ENCODE data around the gene TMBIM6.
"Not testable (repeated sequence)": the region's sequence is repeated elsewhere in the genome, so short reads cannot be mapped to it uniquely, and the experiment has no call there.

Gene TMBIM6

DNA sequence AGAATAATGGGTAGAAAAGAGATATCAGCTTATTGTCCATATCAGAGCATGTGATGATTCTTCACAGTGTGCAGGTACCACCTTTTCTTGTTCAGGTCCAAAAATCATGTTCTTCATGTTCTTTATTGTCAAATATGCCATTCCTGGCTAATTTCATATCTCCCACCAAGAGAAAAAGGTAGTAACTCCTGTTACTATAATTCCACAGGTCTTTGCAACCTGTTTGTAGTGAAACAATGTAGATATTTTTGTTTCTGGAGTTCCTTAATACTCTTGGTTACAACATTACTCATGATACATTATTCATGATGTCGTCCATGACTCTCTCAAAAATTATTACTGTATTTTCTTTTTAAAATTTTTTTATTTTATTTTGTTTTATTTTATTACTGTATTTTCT, 11.3 kb upstream of the TMBIM6 start:
- DNase-seq: no peak

DNA sequence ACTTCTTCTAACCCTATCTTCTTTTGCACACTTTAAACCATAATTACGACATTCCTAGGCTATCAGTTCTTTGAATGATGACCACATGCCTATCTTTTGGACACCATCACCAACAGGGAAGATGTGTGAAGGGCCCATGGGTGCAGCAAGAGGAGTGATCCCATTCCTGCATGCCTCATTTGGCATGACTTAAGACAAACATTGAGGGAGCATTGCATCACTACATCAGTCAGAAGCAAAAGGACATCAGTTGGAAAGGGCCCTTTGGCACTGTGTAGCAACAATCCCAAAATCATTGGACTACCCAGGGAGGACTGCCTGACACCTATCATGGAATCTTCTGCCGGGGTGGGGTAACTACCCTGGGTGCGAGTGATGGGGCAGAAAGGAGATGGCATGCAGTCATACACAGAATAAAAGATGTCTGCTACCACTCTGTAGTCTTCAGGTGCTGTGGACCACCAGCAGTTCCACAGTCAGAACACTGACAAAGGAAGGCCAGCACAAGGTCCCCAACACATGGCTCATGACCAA, 10.7 kb upstream of the TMBIM6 start:
- no peak for DNase-seq

DNA sequence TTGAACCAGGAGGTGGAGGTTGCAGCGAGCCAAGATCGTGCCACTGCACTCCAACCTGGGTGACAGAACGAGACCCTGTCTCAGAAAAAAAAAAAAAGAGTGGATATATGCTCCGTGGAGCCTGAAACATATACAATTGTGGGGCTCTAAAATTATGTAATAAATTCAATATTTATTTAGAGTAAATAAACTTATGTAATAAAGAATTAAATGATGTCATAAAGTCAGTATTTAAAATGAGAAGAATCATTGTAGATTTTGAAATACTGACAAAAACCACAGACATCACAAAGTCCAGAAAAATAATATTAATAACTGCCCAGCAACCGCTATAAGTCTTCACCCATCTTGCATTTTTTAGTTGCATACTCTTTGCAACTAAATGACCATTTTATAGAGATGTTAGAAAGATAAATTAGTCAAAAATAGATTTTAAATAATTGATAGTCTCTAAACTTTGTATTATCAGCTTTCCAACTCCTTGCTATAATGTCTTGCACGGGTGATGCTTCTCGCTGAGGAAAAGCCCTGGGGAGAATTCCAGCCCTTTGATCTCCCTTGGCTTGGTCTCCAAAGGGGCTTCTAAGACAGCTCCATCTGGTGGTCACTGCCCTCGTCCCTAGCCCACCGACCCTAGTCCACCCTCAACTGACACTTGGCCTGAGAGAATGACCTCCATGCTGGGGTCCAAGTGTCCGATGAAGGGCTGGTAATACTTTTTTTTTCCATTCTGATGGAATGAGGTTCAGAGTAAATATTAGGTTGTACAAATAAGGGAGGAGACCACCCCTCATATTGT, 7.9 kb upstream of the TMBIM6 start:
- no peak for DNase-seq

DNA sequence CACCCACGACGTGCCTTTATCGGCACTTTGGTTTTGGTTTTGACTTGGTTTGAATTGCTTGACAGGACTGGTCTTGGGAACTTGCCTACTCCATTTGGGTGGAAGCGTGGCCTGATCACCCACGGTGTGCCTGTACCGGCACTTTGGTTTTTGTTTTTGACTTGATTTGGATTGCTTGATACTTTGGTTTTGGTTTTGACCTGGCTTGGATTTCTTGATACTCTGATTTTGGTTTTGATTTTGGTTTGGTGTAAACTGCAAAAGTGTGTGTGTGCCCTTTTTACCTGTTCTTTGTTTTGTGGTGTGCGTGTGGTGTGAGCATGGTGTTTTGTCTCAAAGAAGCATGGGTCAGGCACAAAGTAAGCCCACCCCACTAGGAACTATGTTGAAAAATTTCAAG, 6.5 kb upstream of the TMBIM6 start:
- DNase-seq: not testable (repeated sequence)

DNA sequence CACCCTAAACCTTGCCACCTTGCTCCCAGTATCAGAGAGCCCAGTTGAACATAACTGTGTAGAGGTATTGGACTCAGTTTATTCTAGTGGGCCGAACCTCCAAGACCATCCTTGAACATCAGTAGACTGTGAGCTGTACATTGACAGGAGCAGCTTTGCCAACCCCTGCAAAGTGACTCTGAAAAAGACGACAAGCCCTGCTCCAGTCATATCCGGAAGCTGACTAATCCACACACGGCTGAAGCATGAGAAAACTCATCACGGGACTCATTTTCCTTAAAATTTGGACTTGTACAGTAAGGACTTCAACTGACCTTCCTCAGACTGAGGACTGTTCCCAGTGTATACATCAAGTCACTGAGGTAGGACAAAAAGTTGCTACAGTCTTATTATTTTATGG, 2.6 kb upstream of the TMBIM6 start:
- DNase-seq: not testable (repeated sequence)

DNA sequence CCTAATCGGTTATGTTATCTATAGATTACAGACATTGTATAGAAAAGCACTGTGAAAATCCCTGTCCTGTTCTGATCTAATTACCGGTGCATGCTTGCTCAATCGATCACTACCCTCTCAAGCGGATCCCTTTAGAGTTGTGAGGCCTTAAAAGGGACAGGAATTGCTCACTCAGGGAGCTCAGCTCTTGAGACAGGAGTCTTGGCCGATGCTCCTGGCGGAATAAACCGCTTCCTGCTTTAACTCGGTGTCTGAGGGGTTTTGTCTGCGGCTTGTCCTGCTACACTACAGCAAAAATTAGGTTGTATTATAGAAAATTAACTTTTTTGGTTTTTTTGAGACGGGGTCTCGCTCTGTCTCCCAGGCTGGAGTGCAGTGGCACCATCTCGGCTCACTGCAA, 1.1 kb upstream of the TMBIM6 start:
- DNase-seq: not testable (repeated sequence)

DNA sequence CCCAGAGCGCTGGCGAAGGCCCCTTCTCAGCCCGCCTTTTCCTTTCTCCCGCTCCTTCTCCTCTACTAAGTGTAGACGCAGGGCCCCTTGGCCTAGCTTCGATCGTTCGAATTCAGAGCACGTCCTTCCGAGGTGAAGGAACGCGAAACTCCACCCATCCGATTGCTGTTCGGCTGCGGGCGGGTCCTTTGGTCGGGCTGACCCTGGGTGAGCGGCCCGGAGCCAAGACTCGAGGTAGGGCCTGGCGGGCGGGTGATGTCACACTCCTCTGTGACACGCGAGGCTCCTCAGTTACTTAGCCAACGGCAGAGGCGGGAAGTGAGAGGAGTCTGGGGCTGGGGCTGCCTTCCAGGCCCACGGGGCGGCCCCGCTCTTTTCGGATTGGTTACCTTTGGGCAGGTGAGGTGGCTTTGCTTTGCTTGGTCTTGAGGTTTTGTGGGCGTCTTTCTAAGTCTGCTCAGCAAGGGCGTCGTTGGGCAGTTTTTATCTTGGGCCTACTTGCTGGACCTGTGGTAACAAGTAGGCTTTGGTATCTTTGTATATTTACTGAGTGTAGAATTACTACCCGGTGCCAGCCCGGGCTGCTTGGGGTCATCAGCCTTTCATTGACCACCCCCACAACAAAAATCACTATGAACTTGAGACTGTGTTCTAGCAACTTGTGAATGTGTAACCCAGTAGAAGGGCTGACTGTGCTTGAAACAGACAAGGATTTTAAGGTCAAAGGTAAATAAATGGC, 694 bp downstream of the TMBIM6 start:
- peak; percentile 84 for DNase-seq

DNA sequence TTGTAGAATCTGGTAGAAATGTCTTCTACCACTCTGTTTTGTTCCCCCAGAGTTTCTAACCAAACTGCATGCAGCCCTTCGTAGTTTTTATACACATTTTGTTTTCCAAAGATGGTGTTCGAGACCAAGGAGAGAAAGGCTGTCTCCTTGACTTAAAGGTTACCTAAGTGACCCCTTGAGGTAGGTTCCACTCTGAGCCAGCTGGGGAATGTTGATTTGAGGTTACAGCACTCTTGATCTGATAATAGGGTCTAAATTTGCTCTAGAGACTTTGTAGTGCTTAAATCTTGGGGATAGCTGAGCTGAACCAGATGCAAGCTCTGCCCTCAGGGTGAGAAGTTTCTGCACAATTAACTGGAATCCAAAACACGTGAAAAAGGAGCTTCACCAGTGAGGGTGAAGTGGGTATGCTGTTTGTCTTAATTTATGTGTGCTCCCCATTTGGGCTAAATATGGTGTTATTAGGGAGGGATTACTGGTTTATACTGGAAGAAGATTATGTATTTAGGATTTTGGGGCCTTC, 3.1 kb downstream of the TMBIM6 start:
- no peak for DNase-seq

DNA sequence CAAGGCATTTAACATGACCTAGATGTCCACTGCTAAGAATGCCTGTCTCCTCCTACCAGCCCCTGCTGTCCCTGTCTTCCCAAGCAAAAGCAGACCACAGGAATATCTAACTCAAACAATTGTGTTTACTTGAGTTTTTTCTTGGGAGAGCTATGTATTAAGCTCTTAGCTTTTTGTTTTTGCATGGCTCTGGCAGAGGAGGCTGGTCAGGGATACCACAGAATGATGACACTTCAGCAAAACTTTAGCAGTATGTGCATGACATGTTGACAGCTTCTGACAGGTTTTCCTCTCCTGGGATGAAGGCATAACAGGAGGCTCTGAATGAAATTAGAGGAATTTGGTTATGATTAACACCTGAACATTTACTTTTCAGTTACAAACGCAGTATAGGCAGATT, 6.9 kb downstream of the TMBIM6 start:
- DNase-seq: no peak

DNA sequence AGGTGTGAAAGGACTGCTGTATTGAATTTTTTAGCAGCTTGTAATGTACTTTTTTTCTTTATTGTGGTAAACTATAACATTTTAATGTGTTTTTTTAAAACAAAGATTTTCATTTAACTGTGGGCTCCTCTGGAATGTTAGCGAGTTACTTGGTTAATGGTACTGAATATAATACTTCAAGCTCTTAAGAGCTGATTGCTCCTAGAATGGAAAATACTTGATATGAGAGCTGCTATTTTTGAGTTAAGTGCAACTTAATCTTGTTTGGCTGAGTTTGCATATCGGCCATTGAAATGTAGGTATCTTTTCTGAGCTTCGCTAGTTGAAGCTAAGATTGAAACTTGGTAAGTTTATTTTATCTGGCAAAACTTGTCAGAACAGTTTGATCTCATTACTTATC, 7.4 kb downstream of the TMBIM6 start:
- no peak for DNase-seq

DNA sequence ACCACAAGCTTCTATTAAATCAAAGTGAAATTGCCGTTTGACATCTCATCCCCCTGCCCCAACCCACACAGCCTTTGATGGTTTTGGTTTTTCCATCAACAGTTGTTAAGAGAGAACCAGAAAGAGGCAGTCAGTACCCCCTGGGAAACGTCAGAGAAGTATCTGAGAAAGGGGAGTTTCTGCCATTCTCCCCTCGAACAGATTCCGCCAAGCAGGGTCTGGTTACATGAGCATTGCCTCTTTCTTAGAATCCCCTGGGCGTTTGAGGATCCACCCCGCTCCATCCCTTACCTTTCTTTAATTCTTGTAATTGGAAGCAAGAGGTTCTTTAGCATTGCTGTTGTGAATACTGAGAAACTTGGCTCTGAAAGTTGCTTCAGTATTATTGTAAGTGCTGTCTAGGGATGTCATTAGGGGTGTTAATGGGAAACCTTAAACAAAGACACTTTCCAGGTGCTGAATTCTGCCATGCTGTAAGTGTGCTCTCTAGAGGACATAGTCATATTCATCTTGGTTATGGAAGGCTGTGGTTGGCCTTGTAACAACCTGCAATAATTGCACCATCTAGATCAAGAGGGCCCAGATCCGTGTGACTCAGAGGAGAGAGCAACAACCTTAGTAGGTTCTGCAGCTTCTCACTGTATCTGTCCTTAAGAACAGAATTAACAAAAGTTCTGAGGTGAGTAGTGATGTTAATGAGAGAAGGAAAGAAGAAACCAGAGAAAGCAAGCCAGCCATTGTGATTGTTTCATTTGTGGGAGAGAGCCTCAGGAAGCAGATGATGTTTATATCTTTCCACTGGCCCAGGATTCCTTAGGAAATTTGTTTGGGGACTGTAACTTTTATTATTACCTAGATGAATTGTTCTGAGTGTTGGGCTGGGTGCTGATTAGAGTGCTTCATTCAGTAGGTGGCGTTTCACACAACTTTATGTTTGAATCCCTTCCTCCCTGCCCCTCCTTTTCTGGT, 9.0 kb downstream of the TMBIM6 start:
- DNase-seq: no peak

DNA sequence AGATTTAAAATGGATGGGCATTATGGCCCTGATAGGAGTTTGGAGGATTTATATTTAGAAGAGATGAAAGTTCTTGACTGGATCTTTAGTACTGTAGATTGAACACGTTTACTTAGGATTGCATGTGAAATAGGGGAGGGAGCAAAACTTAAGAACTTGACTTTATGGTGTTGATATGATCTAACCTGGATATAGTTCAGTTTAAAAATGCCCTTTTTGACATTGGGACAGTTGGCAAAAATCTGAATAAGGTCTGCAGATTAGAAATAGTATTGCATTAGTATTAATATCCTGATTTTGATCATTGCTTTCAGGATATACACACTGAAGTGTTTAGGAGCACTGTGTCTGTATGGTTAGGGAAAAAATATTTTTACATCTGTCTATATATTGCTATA, 9.6 kb downstream of the TMBIM6 start:
- no peak for DNase-seq

DNA sequence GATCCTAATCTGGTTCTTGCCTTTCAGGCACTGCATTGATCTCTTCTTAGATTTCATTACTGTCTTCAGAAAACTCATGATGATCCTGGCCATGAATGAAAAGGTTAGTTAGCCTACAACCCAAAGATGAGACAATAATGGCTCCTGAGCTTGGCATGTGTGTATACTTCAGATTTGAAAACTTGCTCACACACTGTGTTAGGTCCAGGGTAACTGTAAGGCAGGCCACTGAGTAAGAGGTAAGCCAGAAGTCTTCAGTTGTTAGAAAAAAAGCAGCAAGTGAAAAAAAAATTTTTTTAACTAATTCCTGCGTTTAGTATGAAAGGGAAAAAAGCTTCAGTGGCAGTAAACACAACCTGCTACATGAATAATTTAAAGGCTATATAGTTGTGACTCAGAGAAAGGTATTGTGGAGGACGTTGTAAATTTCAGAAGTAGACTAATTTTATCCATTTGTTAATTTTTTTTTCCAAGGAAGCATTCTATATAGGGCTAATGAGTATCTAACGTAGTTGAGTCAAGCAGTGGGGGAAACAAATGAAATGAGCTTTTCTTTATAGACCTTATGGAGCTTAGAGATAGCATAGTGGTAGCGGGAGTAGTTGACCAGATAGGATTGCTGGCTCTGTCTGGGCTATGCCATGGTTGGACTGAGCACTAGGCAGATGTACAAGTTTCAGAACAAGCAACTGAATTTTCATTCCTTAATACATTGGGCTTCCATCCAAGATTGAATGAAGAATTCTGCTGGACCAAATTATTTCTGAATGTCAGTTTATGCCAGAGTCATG, 20.5 kb downstream of the TMBIM6 start:
- DNase-seq: no peak

DNA sequence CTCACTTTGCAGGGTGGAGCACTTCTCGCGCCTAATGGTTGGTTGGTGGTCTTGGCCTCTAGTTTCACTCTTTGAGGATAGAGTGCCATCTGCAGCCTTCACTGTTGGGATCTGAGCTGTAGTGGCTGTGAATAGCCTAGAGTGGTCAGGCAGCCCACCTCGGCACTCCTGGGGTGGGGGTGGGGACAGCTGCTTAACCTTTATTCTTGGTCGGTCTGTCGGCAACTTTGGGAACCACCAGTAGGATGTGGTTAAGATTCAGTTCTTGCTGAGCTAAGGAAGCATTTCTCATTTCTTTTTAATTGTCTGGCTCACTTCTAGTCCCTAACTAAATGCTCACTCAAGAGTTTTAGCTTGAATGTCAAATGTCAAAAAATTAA, 21.1 kb downstream of the TMBIM6 start:
- DNase-seq: no peak

DNA sequence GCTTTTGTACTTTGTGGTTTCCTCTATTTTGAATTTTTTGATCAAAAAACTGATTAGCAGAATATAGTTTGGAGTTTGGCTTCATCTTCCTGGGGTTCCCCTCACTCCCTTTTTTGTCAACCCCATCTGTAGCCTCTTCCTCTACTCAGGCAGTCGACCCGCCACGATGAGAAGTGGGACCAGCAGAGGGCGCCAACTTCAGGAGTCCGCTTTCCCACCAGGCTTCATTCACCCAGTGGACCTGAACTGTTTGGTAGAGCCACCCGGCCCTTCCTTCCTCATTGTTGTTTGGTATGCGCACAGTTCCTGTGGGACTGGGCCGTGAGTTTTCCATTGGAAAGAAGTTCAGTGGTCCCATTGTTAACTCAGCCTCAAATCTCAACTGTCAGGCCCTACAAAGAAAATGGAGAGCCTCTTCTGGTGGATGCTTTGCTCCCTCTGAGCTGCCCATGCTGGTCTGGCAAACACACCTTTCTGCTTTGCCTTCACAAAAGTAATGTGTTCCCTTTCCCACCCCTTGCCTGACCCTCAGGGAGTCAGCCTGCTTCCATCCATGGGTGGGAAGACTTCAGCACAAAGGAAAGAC, 21.7 kb downstream of the TMBIM6 start:
- peak; percentile 22 for DNase-seq

DNA sequence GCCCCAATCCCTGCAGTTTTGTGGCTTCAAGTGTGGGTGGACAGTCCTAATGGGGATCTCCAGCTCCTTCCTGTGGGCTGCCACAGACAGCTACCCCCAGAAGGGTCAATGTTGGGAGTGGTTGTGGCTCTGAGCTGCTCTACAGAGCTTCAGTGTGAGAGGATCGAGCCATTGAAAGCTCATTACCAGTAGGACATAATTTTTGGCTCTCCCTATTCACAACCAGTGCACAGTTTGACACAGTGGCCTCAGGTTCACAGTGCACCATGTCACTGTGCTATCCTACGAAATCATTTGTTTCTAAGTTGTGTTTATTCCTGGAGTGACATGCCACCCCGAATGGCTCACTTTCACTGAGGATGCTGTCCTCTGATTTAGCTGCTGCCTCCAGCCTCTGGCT, 22.8 kb downstream of the TMBIM6 start:
- no peak for DNase-seq

DNA sequence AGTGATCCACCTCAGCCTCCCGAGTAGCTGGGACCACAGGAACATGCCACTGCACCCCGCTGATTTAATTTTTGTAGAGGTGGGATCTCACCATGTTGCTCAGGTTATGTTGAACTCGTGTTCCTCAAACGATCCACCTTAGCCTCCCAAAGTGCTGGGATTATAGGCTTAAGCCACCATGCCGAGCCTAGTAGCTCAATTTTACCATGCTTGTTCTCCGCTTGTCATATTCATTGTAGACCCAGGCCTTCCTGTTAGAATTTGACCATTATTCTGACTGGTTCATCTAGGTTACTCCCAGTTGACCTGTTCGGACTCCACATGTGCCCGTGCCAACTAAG, 24.7 kb downstream of the TMBIM6 start:
- DNase-seq: no peak

DNA sequence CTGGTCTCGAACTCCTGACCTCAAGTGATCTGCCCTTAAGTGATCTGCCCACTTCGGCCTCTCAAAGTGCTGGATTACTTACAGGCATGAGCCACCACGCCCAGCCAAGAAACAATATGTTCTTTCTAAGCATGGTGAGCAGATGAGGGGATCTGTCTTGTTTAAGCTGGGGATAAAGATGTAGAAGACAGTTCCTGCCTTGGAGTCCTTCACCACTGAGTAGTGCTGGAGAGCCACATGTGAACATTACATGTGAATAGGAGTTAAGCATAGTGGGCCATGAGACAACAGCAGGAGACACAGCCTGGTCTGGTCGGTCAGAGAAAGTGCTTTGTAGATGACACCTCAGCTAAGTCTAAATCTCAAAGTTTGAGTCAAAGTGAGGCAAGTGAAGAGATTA, 26.0 kb downstream of the TMBIM6 start:
- DNase-seq: no peak

DNA sequence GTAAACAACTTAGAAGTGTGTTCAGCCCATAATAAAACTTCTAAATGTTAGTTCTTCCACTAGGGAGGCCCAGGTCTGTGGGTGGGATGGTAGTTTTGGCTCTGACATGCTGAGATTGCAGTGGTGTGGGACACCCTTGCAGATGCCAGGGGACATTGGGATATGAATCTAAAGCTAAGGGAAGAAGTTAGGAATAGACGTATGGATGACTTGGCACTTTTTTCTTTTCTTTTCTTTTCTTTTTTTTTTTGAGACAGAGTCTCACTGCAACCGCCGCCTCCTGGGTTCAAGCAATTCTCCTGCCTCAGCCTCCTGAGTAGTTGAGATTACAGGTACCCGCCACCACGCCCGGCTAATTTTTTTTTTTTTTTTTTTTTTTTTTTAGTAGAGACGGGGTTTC, 31.7 kb downstream of the TMBIM6 start:
- DNase-seq: not testable (repeated sequence)

DNA sequence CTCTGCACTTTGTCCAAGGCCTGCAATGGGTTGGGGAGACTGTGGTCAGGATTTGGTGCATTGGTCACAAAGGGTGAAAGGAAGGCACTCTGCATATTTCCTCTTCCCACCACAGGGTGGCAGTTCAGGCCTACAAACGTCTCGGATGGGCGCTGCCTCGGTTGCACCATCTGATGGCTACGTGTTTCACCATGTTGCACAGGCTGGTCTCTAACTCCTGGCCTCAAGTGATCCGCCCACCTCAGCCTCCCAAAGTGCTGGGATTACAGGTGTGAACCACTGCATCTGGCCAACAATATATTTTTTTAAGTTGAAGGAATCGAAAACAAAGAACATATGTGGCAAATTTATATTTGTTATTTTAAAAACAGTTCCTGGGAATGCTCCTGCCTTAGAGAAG, 35.1 kb downstream of the TMBIM6 start:
- peak; percentile 68 for DNase-seq

DNA sequence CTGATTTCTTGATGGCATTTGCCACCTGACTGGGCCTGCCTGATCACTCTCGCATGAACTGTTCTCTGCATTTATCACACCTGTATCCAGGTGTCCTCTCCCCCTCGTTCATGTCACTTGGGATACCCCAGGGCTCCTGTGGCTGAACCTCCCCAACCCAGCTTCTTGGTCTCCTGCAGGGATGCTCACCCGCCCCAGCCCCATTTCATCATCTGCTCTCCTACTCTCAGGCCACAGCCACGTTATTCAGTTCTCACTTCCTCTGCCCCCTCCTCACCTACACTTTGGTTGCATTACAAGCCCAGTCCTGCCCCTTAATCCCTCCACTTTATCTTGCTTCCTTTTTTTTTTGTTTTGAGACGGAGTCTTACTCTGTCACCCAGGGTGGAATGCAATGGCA, 35.5 kb downstream of the TMBIM6 start:
- no peak for DNase-seq

DNA sequence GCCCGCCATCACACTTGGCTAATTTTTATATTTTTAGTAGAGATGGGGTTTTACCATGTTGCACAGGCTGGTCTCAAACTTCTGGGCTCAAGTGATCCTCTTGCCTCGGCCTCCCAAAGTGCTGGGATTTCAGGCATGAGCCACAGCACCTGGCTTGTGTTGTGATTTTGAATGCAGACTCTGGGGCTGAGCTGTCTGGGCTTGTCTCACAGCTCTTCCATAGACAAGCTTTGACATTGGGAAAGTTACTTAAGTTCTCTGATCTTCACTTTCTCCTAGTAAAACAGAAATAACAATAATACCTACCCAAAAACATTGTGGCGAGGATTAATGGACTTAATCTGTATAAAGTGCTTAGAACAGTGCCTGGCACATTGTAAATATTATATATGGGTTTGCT, 36.0 kb downstream of the TMBIM6 start:
- no peak for DNase-seq

All from NCI-H146 (cell line).